Trophoblast cell (in vitro differentiated cells and primary cell): ENCODE data around the gene P2RY6.

ENCODE experiments used
- DNase-seq, 2 donors: peaks; one replicate each; pipeline ENCODE4 v3.0.0-alpha.2; 2016
- H2AFZ ChIP-seq: 2 replicates; pipeline ENCODE4 v1.6.1; 2013; ENCODE audit warnings: low read length, moderate library complexity, mild to moderate bottlenecking; ENCODE audit not compliant: insufficient read depth, poor library complexity
- H2AK5ac ChIP-seq: 2 replicates; pipeline ENCODE4 v1.6.1; 2013; ENCODE audit warnings: mild to moderate bottlenecking, low read length
- H2BK120ac ChIP-seq: 2 replicates; pipeline ENCODE4 v1.6.1; 2013; ENCODE audit warnings: low read length, mild to moderate bottlenecking, moderate library complexity; ENCODE audit not compliant: insufficient read depth, poor library complexity
- H2BK12ac ChIP-seq: 2 replicates; pipeline ENCODE4 v1.6.1; 2013; ENCODE audit warnings: mild to moderate bottlenecking, low read length, moderate library complexity
- H2BK5ac ChIP-seq: 2 replicates; pipeline ENCODE4 v1.6.1; 2013; ENCODE audit warnings: low read length, low read depth, moderate library complexity, mild to moderate bottlenecking; ENCODE audit not compliant: poor library complexity
- H3K14ac ChIP-seq: 2 replicates; pipeline ENCODE4 v1.6.1; 2013; ENCODE audit warnings: mild to moderate bottlenecking, low read length
- H3K18ac ChIP-seq: 2 replicates; pipeline ENCODE4 v1.6.1; 2013; ENCODE audit warnings: mild to moderate bottlenecking, low read length
- H3K23ac ChIP-seq: 2 replicates; pipeline ENCODE4 v1.6.1; 2013; ENCODE audit warnings: low read length
- H3K27ac ChIP-seq: 2 replicates; pipeline ENCODE4 v1.5.1; 2013; ENCODE audit warnings: low read depth, mild to moderate bottlenecking, inconsistent platforms, low read length, moderate library complexity
- H3K27me3 ChIP-seq: 2 replicates; pipeline ENCODE4 v1.6.1; 2013; ENCODE audit warnings: inconsistent platforms, mild to moderate bottlenecking, low read length, moderate library complexity; ENCODE audit not compliant: insufficient read depth
- H3K36me3 ChIP-seq, 2 experiments: 1 replicate in 1 of 2; 2 replicates in 1 of 2; pipeline ENCODE4 v1.6.1; 2013; ENCODE audit warnings: low read length in 2 of 2, mild to moderate bottlenecking in 2 of 2, moderate library complexity in 1 of 2; ENCODE audit not compliant: insufficient read depth in 2 of 2, control insufficient read depth in 1 of 2
- H3K4ac ChIP-seq: 2 replicates; pipeline ENCODE4 v1.6.1; 2013; ENCODE audit warnings: low read depth, mild to moderate bottlenecking, low read length, moderate library complexity
- H3K4me1 ChIP-seq, 2 experiments: 1 replicate in 1 of 2; 2 replicates in 1 of 2; pipeline ENCODE4 v1.6.1; 2013; ENCODE audit warnings: low read length in 2 of 2, mild to moderate bottlenecking in 2 of 2, moderate library complexity in 1 of 2; ENCODE audit not compliant: insufficient read depth in 2 of 2, control insufficient read depth in 1 of 2
- H3K4me2 ChIP-seq: 2 replicates; pipeline ENCODE4 v1.6.1; 2013; ENCODE audit warnings: inconsistent platforms, mild to moderate bottlenecking, low read length, moderate library complexity
- H3K4me3 ChIP-seq: 2 replicates; pipeline ENCODE4 v1.5.1; 2013; ENCODE audit warnings: mild to moderate bottlenecking, low read depth, low read length, inconsistent platforms
- H3K79me1 ChIP-seq: one replicate; pipeline ENCODE4 v1.6.1; 2013; ENCODE audit warnings: low read length
- H3K79me2 ChIP-seq: 2 replicates; pipeline ENCODE4 v1.6.1; 2013; ENCODE audit warnings: low read length, mild to moderate bottlenecking; ENCODE audit not compliant: control insufficient read depth, insufficient read depth, poor library complexity
- H3K9ac ChIP-seq: 2 replicates; pipeline ENCODE4 v1.6.1; 2013; ENCODE audit warnings: mild to moderate bottlenecking, low read length
- H3K9me3 ChIP-seq: 2 replicates; pipeline ENCODE4 v1.6.1; 2013; ENCODE audit warnings: low read depth, mild to moderate bottlenecking, control low read depth, inconsistent platforms, low read length; ENCODE audit not compliant: insufficient read depth
- H4K12ac ChIP-seq: 2 replicates; pipeline ENCODE4 v1.6.1; 2013; ENCODE audit warnings: low read depth, mild to moderate bottlenecking, low read length, moderate library complexity
- H4K8ac ChIP-seq: 2 replicates; pipeline ENCODE4 v1.6.1; 2013; ENCODE audit warnings: low read depth, mild to moderate bottlenecking, low read length, moderate library complexity
- H4K91ac ChIP-seq: one replicate; pipeline ENCODE4 v1.6.1; 2013; ENCODE audit warnings: low read depth, mild to moderate bottlenecking, low read length, moderate library complexity
- WGBS: extraction: QIAGEN DNeasy Blood & Tissue Kit; methylation state at CpG from one replicate; pipeline ENCODE4 v1.1.7; 2013; ENCODE audit warnings: missing lambda C conversion rate; ENCODE audit not compliant: insufficient read length, insufficient coverage; ENCODE audit errors: extremely low coverage; 5-methylcytosine and 5-hydroxymethylcytosine counted together

The P2RY6 gene

GRCh38 chr11:73240190-73240781 lies 31.9 kb upstream of the P2RY6 start:
- H2BK120ac ChIP-seq = no peak overlapping the region
- no peak overlapping the region for H3K9ac ChIP-seq
- H3K14ac ChIP-seq = peak overlapping the region; percentile 22
- H3K4me3 ChIP-seq = no peak overlapping the region
- DNase-seq = no peak
- H3K4me2 ChIP-seq = no peak overlapping the region
- WGBS = no CpG with 5 or more reads among the region's 4 CpGs
- peak overlapping the region; percentile 55 for H3K4ac ChIP-seq
- no peak overlapping the region for H3K23ac ChIP-seq
- H4K91ac ChIP-seq = peak overlapping the region; percentile 21
- H2BK5ac ChIP-seq = peak overlapping the region; percentile 22
- no peaks in the 10 kb centered on the region for H3K9me3 ChIP-seq
- H3K4me1 ChIP-seq = peaks cover 20 to 35% of the 10 kb centered on the region in 2 experiments
- no peak overlapping the region for H3K27ac ChIP-seq
- H3K79me2 ChIP-seq = no peaks in the 10 kb centered on the region
- H3K36me3 ChIP-seq = no peaks in the 10 kb centered on the region
- peak overlapping the region; percentile 70 for H2BK12ac ChIP-seq
- peak overlapping the region; percentile 3 for H2AK5ac ChIP-seq
- H3K18ac ChIP-seq = peak overlapping the region; percentile 28
- peak overlapping the region; percentile 43 for H4K8ac ChIP-seq
- peaks cover 12% of the 10 kb centered on the region for H3K79me1 ChIP-seq
- peak overlapping the region; percentile 46 for H2AFZ ChIP-seq
- H3K27me3 ChIP-seq = no peaks in the 10 kb centered on the region
- H4K12ac ChIP-seq = no peak overlapping the region

GRCh38 chr11:73241300-73241699 lies 30.8 kb upstream of the P2RY6 start:
- Histone ChIP-seq H3K4me3 (no peak overlapping the region), H2BK120ac (no peak overlapping the region), H3K18ac (no peak overlapping the region), H2AFZ (no peak overlapping the region), H2BK12ac (peak overlapping the region; percentile 28), H2BK5ac (peak overlapping the region; percentile 8), H4K91ac (no peak overlapping the region), H4K12ac (no peak overlapping the region), H3K4ac (no peak overlapping the region), H3K36me3 (no peaks in the 10 kb centered on the region), H3K4me2 (no peak overlapping the region), H3K27me3 (no peaks in the 10 kb centered on the region), H4K8ac (no peak overlapping the region), H3K9me3 (no peaks in the 10 kb centered on the region), H2AK5ac (no peak overlapping the region), H3K23ac (no peak overlapping the region), H3K9ac (no peak overlapping the region), H3K14ac (no peak overlapping the region), H3K79me2 (no peaks in the 10 kb centered on the region), H3K4me1 (peaks cover 27 to 41% of the 10 kb centered on the region in 2 experiments), H3K27ac (no peak overlapping the region), H3K79me1 (peaks cover 12% of the 10 kb centered on the region)
- DNase-seq = no peak
- WGBS = no CpG with 5 or more reads among the region's 4 CpGs

GRCh38 chr11:73242251-73243092 lies 29.7 kb upstream of the P2RY6 start:
- peak overlapping the region; percentile 66 for H2BK12ac ChIP-seq
- H3K27me3 ChIP-seq = no peaks in the 10 kb centered on the region
- no peak overlapping the region for H3K4ac ChIP-seq
- peak overlapping the region; percentile 33 for H2BK120ac ChIP-seq
- H2AK5ac ChIP-seq = peak overlapping the region; percentile 64
- H3K79me2 ChIP-seq = no peaks in the 10 kb centered on the region
- H2BK5ac ChIP-seq = no peak overlapping the region
- DNase-seq = peak; percentile 74 to 85
- H3K14ac ChIP-seq = peak overlapping the region; percentile 21
- no peak overlapping the region for H3K9ac ChIP-seq
- no peak overlapping the region for H4K12ac ChIP-seq
- H3K36me3 ChIP-seq = no peaks in the 10 kb centered on the region
- H3K4me3 ChIP-seq = no peak overlapping the region
- H4K91ac ChIP-seq = peak overlapping the region; percentile 67
- H3K4me2 ChIP-seq = peak overlapping the region; percentile 46
- peak overlapping the region; percentile 60 for H4K8ac ChIP-seq
- H3K18ac ChIP-seq = peak overlapping the region; percentile 31
- no peak overlapping the region for H3K23ac ChIP-seq
- H3K27ac ChIP-seq = no peak overlapping the region
- WGBS = no CpG with 5 or more reads among the region's 12 CpGs
- H3K79me1 ChIP-seq = peaks cover 12% of the 10 kb centered on the region
- peaks cover 22 to 37% of the 10 kb centered on the region in 2 experiments for H3K4me1 ChIP-seq
- no peaks in the 10 kb centered on the region for H3K9me3 ChIP-seq
- H2AFZ ChIP-seq = peak overlapping the region; percentile 42

DNA sequence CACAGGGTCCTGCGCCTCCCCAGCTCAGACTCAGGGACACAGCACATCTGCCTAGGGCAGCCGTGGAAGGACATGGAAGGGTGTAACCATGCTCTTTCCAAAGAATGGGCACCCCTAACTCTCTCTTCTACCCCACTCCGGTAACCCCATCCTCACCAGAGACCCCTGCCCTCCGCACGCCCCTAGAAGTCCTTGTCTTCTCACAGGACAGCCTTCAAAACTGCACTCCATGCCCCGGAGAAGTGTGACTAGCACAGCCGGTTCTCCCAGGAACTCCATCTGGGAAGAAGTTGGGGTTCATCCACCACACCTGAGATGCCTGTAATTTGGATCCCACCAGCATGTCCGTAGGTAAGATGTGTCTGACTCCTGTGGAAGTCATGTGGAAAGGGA lies 29.0 kb upstream of the P2RY6 start:
- Histone ChIP-seq H3K9ac (no peak overlapping the region), H3K4me3 (no peak overlapping the region), H3K79me2 (no peaks in the 10 kb centered on the region), H2AFZ (no peak overlapping the region), H3K36me3 (no peaks in the 10 kb centered on the region), H3K27me3 (no peaks in the 10 kb centered on the region), H3K4ac (no peak overlapping the region), H3K14ac (peak overlapping the region; percentile 21), H3K9me3 (no peaks in the 10 kb centered on the region), H3K27ac (no peak overlapping the region), H2BK5ac (peak overlapping the region; percentile 4), H2BK120ac (peak overlapping the region; percentile 33), H3K23ac (no peak overlapping the region), H4K8ac (peak overlapping the region; percentile 22), H3K4me2 (no peak overlapping the region), H4K91ac (peak overlapping the region; percentile 49), H3K18ac (peak overlapping the region; percentile 31), H2AK5ac (peak overlapping the region; percentile 64), H2BK12ac (peak overlapping the region; percentile 66), H4K12ac (no peak overlapping the region), H3K4me1 (peaks cover 22 to 31% of the 10 kb centered on the region in 2 experiments), H3K79me1 (peaks cover 12% of the 10 kb centered on the region)
- no peak for DNase-seq
- no CpG with 5 or more reads among the region's 8 CpGs for WGBS
